GM18861 (cell line): ENCODE measurements around the gene RAET1E.
"Not testable (repeated sequence)": the region's sequence is repeated elsewhere in the genome, so short reads cannot be mapped to it uniquely, and the experiment has no call there.

Source experiments
- ATAC-seq: cut with Tn5 transposase; IDR thresholded peaks from one replicate; pipeline ENCODE4 v1.9.1; 2021; ENCODE audit not compliant: unreplicated experiment

Gene RAET1E

GRCh38 chr6:149929422-149929821 is 31.5 kb upstream of the RAET1E start:
- ATAC-seq, result no peak

GRCh38 chr6:149927025-149927424 is 29.1 kb upstream of the RAET1E start:
- not testable (repeated sequence) for ATAC-seq

- ATAC-seq, result no peak
Measured at GRCh38 chr6:149925974-149926777, 28.3 kb upstream of the RAET1E start.

GRCh38 chr6:149925253-149925973 is 27.5 kb upstream of the RAET1E start:
- ATAC-seq, result no peak

- no peak for ATAC-seq
Measured at GRCh38 chr6:149924933-149925252, 27.0 kb upstream of the RAET1E start.

GRCh38 chr6:149924206-149924932 is 26.5 kb upstream of the RAET1E start:
- no peak for ATAC-seq

- no peak for ATAC-seq
Measured at GRCh38 chr6:149923327-149923986, 25.5 kb upstream of the RAET1E start.

- no peak for ATAC-seq
Measured at GRCh38 chr6:149922642-149923326, 24.9 kb upstream of the RAET1E start, which contains the start of gene RAET1G. Gene RAET1G, minus strand, starts transcription at chr6:149923121. Its CDS starts 111 bp downstream, at chr6:149923010.

- not testable (repeated sequence) for ATAC-seq
Measured at GRCh38 chr6:149922091-149922490, 24.2 kb upstream of the RAET1E start.

- ATAC-seq, result no peak
Measured at GRCh38 chr6:149921361-149921760, 23.4 kb upstream of the RAET1E start.

GRCh38 chr6:149919834-149920225 is 21.9 kb upstream of the RAET1E start:
- ATAC-seq, result no peak

- ATAC-seq, result not testable (repeated sequence)
Measured at GRCh38 chr6:149919126-149919833, 21.4 kb upstream of the RAET1E start.

- no peak for ATAC-seq
Measured at GRCh38 chr6:149918151-149918905, 20.4 kb upstream of the RAET1E start.

GRCh38 chr6:149917679-149918078 is 19.8 kb upstream of the RAET1E start:
- ATAC-seq, result no peak

- ATAC-seq, result no peak
Measured at GRCh38 chr6:149915970-149916865, 18.3 kb upstream of the RAET1E start.

GRCh38 chr6:149913540-149914240 is 15.8 kb upstream of the RAET1E start:
- ATAC-seq, result no peak

GRCh38 chr6:149913085-149913484 is 15.2 kb upstream of the RAET1E start:
- no peak for ATAC-seq

GRCh38 chr6:149912680-149913079 is 14.8 kb upstream of the RAET1E start:
- ATAC-seq, result not testable (repeated sequence)
